Stimulated activated CD4-positive, alpha-beta T cell treated with anti-CD3 and anti-CD28 coated beads, Interleukin-4, amount 100 ng/mL, for 48 hours (primary cell): ENCODE measurements around the gene CMC1.
A peak's percentile ranks its signal among the peaks of the same experiment; 100 is the strongest.
"Not testable (repeated sequence)": the region's sequence is repeated elsewhere in the genome, so short reads cannot be mapped to it uniquely, and the experiment has no call there.

Source experiments
- DNase-seq, 2 donors: peaks; one replicate each; pipeline ENCODE4 v3.0.0-alpha.2; 2020; ENCODE audit warnings: low read depth in 2 of 2

CMC1 gene

DNA sequence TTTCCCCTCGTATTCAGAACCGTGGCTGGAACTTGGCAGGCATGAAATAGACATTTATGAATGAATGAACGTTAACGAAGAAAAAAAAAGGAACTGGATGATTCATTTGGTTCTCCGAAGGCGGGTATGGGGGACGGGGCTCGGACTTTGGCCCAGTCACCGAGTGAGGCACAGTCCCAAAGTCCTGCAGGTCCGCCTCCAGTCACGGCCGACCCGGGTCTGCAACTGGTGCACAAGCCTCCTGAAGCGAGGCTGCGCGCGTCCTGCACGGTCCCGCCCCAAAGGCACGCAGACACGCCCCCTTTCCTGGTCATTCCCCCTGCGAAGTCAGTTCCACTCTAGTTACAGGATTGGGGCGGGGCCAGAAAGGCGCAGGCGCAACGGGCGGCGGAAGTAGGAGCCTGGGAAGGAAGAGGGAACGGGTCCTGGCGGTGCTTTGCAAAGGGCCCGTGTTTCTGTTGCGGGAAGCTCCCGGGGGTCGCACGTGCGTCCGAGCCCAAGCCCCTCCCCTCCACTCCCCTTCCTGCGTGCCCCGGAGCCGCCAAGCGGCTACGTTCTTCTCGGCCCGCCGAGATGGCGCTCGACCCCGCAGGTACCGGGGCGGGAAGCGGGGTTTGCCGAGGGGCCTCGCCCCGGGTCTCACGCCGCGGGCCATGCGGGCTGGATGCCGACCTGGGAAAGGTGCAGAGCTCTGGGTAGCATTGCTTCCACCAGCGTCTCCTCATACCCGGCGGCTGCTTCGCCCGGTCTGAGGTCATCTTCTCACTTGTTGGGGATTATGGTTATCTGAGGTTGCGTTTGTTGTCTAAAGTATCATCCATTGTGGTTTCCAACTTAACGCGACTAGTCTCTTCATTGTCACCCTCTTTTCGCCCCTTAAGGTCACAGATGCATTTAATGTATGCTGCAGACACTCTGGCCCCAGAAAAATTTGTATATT lies at the start of gene CMC1:
Gene CMC1 (plus strand): TSS at position 399 of the 940 bp plus-strand sequence. CDS start 175 bp downstream, at position 574.
- peak; percentile 91 to 96 for DNase-seq

DNA sequence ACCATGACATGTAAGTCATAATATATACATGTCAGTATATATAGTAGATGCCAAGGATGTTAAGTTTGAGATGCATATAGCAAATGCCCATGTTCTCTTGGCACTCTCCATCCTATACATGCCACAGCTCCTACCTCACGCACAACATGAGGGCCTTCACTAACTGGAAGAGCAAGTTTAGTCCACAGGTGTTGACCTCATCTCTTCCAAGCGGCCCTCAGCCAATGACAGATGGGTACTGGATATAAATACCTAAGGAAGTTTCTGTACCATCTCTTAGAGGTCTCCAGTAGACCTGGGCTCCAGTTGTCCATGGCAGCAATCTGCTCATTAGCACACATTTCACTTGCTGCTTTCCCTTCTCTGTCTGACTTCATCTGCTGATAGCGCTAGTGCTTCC lies 43.3 kb upstream of the CMC1 start:
- no peak for DNase-seq

- no peak for DNase-seq
Measured at GRCh38 chr3:28198974-28199373, 42.4 kb upstream of the CMC1 start.

- not testable (repeated sequence) for DNase-seq
Measured at GRCh38 chr3:28199643-28200042, 41.8 kb upstream of the CMC1 start.

- DNase-seq: not testable (repeated sequence)
Measured at GRCh38 chr3:28200366-28200848, 41.0 kb upstream of the CMC1 start.

GRCh38 chr3:28206479-28206878 lies 34.9 kb upstream of the CMC1 start:
- DNase-seq: no peak

GRCh38 chr3:28207000-28207733 lies 34.3 kb upstream of the CMC1 start:
- DNase-seq: no peak

GRCh38 chr3:28210968-28211713 lies 30.3 kb upstream of the CMC1 start:
- no peak for DNase-seq

- no peak for DNase-seq
Measured at GRCh38 chr3:28212681-28213080, 28.7 kb upstream of the CMC1 start.

- no peak for DNase-seq
Measured at GRCh38 chr3:28215407-28215806, 26.0 kb upstream of the CMC1 start.

GRCh38 chr3:28218071-28218916 lies 23.1 kb upstream of the CMC1 start:
- no peak for DNase-seq

GRCh38 chr3:28218917-28219198 lies 22.6 kb upstream of the CMC1 start:
- no peak for DNase-seq

GRCh38 chr3:28224430-28224829 lies 17.0 kb upstream of the CMC1 start:
- DNase-seq: no peak

- DNase-seq: no peak
Measured at GRCh38 chr3:28226020-28226419, 15.4 kb upstream of the CMC1 start.

DNA sequence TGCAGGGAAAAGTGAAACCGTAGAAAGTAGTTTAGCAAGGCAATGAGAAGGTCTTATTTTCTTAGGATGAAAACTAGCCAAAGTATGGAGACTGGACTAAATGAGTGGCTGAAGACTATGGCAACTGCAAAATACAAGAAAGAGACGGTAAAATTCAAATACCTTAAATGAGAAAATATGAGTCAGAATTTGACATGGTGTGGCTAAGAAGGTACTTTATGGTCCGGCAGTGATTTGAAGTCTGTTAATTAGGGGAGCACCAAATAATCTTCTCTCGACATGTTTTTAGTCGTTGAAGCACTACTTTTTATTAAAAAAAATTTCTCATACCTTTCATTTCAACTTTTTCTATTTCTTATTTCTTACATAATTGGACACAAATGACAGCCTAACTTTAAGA lies 12.8 kb upstream of the CMC1 start:
- DNase-seq: no peak

DNA sequence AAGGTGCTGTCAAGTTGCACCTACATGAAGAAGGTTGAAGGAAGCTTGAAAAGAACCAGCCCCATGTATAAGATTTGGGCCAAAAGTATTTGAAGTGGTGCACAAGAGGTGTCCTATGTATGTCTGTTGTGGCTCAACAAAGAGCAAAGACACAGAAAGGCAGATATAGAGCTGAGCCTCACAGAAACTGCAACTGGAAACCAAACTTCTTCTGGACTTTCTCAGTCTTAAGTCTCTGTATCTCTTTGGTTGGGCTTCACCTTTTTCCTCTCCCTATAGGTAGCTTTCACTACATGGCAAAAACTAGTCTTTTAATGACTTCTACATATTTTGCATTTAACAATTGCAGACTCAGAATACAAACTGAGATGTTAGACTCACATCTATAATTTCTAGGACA lies 8.8 kb upstream of the CMC1 start:
- DNase-seq: no peak

GRCh38 chr3:28234454-28234853 lies 7.0 kb upstream of the CMC1 start:
- DNase-seq: no peak

GRCh38 chr3:28239108-28239507 lies 2.3 kb upstream of the CMC1 start:
- no peak for DNase-seq

- DNase-seq: no peak
Measured at GRCh38 chr3:28240441-28240840, 978 bp upstream of the CMC1 start.

GRCh38 chr3:28242519-28242918 lies 1.1 kb downstream of the CMC1 start:
- no peak for DNase-seq

GRCh38 chr3:28243424-28244106 lies 2.1 kb downstream of the CMC1 start:
- DNase-seq: no peak
